HG03064 (cell line): ENCODE results near the gene TCAIM.
"Not testable (repeated sequence)": the region's sequence is repeated elsewhere in the genome, so short reads cannot be mapped to it uniquely, and the experiment has no call there.

Experiments used
- ATAC-seq: cut with Tn5 transposase; IDR thresholded peaks from one replicate; pipeline ENCODE4 v1.9.1; 2021; ENCODE audit warnings: low read depth; ENCODE audit not compliant: unreplicated experiment

Gene TCAIM

DNA sequence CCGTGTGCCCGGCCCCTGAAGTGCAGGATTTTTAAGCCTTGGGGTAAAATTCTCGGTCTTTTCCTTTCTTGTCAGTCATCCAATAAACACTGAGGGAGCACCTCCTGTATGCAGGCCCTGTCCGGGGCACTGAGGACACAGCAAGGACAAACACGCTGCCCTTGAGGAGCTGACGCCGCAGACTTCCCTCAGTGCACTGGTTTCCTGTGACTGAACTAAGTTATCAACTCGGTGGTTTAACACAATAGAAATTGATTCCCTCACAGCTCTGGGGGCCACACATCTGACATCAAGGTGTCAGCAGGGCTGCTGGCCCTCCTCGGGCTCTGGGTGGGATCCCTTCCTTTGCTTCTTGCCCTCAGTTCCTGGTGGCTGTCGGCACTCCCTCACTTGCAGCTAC lies 73.8 kb downstream of the TCAIM start:
- ATAC-seq, result no peak

DNA sequence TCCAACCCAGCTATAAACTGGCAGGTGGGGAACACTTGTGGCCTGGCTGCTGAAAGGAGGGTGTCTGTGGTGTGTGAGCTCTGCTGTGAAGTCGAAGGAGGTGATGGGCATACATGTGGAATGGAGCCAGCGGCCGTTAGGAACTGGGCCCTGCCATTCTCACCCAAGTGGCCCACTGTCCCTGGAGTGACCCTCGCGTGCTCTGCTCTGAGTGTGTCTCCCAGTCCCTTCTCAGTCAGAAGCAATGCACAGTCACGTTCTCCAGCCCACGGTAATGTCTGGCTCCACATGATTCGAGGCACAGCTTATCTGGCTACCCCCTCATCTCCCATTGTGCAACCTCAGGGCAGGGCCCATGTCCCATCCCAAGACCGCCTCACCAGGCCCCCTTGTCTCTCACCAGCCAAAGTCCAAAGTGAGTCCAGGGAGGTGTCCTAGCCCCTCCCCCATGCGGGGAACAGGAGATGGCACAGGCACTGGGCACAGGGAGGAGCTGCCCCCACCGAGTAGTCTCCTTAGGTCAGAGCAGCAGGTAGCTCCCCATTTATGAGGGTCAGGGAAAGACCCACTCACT lies 76.0 kb downstream of the TCAIM start:
- no peak for ATAC-seq

DNA sequence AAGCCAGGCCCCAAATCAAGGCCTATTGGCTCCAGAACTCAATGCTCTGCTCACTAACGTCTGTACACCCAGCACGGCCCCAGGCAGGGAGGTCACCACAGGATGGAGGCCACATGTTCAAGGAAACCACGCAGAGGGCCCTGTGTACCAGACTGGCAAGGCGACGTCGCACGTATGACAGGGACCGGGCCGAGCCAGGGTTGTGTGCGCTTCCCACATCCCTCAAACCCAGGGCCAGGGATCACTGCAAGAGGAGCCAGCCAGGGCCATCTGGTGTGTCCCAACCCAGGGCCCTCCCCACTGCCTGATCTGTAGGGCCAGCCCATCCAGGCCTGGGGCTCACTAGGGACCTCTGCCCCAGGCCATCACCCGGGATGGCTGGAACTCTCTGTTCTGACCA lies 76.9 kb downstream of the TCAIM start:
- ATAC-seq, result no peak

DNA sequence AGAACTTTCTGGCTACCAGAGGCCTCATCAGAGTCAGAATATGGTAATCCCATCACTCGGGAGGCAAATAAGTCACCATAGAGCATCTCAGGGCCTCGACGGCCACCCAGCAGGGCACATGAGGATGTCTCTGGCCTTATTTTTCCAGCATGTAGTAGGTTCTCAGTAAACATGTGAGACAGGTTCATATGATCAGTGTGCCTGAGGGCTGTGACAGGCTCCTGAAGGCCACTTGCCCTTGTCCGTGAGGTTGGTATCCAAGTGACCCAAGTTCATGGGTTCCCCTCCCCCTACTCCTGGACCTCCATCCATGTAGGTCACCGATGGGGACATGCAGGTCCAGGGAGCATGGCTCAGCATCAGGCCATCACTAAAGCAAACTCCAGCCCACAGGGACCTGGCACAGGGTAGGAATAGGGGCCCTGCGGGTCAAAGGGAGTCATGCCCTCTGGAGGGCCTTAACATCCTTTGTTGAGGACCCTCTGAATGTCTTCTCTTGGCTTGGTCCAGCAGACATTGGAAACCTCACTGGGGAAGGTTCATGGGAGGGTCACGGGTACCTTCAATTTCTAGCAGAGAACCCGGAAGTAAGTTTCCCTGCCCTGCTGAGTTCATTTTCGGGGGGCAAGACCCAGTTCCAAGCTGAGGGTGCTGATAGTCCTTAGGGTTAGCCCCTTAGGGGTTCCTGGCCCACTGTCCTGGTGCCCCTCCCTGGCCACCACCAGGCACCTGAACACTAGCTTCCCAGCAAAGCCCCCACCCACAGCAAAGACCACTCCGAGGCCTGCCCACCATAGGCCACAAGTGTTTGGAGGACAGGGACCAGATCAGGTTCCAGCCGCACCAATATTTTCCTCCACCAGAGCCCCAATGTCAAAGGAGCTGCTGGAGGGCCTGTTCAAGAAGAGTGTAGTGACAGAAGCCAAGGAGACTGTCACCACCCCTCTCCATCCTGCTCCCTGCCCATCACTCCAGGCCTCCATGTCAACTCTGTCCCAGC lies 77.8 kb downstream of the TCAIM start:
- no peak for ATAC-seq

DNA sequence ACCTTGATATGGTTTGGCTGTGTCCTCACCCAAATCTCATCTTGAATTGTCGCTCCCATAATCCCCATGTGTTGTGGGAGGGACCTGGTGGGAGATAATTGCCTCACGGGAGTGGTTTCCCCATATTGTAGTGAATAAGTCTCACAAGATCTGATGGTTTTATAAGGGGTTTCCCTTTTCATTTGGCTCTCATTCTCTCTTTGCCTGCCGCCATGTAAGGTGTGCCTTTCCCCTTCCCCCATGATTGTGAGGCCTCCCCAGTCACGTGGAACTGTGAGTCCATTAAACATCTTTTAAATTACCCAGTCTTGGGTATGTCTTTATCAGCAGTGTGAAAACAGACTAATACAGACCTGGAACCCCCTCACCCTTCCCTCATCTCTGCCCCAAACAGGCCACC lies 79.6 kb downstream of the TCAIM start:
- not testable (repeated sequence) for ATAC-seq

DNA sequence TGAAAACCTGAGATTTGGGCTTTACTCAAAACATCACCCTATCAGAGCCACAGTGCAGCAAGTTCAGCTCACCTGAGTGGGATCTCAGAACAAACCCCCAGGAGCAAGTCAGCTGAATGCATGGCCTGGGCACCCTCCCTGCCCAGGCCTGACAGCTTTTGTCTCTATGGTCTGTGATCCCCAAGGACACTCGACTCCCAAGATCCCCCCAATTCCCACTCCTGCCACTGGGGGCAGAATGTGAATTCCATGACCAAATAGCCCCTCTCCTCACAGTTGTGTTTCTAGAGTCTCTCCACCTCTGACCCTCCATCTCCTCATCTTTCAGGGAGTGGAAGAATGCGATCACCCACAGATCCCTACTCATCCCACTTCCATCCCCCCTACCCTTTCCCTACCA lies 80.0 kb downstream of the TCAIM start:
- no peak for ATAC-seq

DNA sequence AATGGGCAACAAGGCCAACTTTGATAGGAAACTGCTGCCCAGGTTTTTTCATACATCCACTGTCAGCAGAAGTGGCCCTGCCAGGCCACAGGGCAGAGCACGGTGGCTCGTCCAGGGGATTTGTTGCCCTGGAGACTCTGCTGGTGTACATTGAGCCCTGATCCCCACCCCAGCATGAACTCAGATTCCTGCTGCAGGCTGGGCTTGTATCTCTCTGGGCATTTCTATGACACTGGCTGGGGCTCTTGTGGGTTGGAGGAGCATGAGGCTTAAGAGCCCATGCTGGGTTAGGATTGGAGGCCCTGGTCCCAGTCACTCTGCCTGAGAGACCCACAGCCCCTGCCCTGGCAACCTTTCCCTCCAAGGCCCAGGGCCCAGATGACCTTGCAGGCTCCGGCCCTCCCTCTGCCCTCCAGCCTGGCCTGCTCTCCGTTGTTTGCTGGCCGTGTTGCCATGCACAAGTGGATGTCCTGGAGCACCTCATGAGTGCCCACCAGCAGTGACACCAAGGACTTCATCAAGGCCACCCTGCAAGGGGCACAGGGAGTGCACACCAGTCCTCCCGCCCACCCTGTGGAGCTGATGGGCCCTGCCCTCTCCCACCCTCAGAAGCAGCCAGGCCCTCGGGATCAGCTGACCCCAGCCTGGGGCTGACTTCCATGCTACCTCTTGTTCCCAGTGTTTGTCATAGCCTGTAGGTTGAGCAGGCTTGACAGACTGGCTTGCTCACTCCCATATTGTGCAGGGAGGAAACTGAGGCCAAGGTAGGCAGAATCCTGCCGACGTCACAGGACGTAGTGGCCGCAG lies 80.8 kb downstream of the TCAIM start:
- no peak for ATAC-seq

DNA sequence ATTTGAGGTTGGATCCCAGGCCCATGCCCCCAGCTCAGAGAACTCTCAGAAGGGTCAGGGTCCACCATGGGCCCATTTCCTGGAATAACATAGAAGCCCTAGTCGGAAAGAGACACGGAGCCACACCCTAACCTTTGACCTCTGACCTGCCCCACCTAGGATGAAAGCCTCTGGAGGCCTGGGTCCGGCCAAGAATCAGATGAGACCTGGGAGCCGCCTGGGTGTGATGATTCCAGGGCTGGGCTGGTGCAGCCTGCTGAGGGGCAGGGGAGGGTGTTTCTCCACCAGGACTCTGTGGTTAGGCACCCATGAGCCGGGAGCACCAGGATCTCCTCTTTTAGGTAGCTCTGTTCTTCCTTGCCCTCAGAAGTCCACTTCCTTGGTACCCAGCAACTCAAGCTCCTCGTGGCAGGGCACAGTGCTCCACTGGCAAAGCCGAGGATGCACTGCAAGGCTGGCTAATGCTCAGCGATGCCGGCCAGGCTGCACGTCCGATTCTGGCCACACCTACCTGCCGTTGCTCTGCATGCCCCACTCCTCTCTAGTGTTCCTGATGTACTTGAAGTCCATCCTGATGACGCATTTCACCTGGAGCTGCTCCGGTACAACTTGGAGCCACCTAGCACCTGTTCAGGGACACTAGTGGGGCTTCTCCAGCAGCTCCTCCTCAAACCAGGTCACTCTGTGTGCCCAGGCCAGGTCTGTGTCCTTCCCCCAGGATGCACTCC lies 81.5 kb downstream of the TCAIM start:
- no peak for ATAC-seq

DNA sequence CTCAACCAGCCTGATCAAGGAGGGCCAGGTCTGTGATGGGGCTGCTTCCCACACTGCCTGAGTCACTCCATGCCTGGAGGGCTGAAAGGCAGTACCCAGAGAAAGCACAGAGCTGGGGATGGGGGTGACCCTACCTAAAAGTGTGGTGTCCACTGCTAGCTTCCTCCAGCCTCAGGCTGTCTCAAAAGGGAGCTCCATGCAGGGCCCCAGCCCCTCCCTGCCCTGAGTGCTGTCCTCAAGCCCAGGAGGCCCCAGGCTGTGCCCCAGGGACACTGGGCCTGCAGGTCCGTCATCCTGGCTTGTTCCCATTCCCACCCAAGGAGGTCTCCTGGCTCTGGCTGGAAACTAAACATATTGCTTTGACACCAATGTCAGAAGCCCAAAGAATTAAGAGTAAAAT lies 82.1 kb downstream of the TCAIM start:
- no peak for ATAC-seq

DNA sequence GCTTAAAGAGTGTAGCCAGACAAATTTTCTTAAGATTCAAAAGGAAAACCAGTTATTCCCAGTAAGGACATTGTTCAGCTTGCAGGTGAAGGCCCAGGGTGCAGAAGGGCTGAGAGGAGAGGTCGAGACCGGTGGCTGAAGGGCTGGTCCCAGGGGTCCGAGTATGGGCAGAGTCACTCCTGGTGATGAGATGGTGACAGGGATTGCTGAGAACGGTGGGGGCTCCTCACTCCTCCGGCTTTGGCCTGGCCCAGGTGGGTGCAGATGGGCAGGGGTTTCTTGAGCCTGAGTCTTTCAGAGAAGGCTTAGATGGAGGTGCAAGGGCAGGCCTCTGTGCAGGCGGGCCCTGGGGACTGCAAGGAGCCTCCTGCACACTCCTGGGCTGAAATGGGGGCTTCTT lies 82.7 kb downstream of the TCAIM start:
- no peak for ATAC-seq

DNA sequence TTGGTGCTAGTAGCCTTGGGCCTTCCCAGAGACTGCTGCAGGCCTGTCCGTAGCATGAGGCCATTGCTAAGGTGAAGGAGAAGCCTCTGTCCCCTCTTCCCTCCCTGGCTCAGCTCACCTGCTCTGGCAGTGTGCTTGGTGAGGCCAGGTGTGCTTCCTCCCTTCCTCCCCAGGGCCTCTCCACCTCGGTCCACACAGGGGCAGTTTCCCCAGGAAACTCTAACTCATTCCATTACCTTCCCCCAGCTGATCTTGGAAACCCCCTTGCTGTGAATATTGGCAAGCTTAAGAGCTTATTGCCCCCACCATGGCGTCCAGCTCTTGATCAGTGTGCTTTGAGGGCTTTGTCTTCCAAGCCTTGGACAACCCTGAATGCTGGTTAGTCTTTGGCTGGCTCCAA lies 86.2 kb downstream of the TCAIM start:
- ATAC-seq, result no peak

DNA sequence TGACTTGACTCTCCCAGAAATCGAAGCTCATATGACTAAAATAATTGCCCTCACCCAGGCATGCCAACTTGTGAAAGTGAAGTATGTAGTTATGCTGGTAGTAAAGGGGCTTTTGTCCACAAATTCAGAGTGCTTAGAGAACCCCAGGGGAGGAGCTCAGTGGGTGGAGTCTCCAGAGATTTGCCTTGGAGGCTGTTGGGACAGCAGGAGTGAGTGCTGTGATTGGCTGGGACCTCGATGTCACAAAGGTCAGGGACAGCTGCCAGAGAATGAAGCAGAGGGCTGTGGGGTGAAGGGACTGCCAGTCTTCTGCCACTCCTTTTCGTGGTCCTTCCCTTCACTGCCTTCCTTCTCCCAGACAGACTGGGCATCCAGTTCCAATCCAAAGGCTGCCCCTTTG lies 89.1 kb downstream of the TCAIM start:
- no peak for ATAC-seq

DNA sequence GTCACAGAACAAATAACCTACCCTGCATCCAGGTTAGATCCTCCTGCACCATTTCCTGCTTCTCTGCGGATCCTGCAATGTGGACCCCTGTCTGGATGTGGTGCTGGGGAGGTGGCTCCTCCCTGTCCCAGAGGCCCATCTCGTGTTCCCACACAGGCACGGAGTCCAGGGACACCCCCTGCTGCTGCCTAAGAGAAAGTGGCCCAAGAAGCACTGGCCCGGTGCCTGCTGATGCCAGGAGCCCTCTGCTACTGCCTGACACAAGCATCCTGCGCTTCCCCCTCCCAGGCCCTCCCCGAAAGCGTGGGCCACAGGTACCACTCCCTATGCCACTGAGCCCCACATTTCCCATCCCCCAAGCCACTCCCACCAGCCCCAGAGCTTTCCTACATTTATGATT lies 90.3 kb downstream of the TCAIM start:
- no peak for ATAC-seq

DNA sequence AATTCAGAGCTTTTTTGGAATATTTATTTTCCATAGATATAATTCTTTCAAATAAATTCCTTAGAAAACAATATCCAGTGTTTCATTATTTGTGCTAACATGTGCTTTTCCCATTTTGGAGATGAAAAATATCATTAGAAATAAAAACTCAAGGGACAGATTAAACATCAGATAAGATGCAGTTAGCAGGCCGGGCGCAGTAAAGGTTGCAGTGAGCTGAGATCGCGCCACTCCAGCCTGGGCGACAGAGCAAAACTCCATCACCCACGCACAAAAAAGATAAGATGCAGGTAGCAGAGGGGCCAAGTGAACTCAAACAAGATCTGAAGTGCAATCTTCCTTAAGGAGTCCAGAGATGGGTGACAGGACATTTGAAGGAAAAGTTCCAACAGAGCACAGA lies 90.9 kb downstream of the TCAIM start:
- ATAC-seq, result no peak

DNA sequence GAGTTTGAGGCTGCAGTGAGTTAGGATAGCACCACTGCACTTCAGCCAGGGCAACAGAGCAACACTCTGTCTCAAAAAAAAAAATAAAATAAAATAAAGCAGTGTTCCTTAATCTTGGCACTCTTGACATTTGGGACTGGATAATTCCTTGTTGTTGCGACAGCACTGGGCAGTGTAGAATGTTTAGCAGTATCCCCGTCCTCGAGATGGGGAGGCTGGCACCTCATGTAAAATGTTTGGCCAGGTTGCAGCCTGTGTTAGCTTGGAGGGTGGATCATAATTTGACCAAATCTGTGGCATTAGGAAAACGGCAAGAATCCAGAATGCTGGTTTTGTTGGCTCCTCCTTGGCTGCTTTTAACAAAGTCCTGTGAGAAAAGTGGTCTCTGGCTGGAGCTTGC lies 91.9 kb downstream of the TCAIM start:
- no peak for ATAC-seq

DNA sequence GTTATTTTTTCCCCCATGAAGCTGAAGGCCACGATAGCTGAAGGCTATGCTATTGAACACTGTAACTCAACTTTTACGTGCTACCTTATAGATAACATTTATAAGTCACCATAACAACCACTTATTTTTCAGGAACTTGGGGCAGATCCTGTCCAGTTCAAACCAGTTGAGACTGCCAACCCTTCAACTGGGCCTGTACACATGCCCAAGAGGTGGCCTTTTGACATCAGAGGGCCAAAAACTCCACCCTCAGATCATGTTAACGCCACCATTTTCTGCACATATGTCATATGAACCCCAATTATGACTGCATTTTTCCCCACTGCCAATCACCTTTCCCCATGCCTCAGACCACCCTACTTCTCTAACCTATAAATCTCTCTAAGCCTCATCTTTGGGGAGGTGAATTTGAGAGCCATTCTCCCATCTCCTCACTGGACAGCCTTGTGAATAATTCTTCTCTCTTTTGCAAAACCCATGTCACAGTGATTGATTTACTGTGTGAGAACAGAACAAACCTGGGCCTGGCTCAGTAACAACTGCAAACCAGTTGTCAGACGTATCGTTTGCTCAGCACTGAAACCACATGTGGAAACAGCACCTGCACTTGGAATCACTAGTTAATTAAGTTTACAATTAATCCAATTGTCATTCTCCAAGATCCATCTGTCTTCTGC lies 96.4 kb downstream of the TCAIM start:
- no peak for ATAC-seq

DNA sequence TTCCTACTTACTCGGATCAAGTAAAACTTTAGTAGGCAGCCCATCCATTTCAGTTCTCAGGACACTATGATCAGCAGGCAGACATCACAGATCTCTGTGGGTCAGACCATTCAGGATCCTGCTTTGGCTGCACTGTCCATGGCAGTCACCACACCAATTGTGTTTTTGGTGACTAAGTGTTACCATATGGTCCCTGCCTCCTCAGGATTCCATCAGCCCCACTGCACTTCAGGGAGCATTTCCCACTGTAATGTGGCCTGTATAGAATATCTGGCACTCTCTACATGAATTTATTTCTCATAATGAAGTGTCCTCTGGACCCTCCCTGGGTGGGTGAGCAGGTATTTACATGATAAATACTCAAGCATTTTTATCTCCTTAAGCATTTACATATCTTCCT lies 97.6 kb downstream of the TCAIM start:
- no peak for ATAC-seq

DNA sequence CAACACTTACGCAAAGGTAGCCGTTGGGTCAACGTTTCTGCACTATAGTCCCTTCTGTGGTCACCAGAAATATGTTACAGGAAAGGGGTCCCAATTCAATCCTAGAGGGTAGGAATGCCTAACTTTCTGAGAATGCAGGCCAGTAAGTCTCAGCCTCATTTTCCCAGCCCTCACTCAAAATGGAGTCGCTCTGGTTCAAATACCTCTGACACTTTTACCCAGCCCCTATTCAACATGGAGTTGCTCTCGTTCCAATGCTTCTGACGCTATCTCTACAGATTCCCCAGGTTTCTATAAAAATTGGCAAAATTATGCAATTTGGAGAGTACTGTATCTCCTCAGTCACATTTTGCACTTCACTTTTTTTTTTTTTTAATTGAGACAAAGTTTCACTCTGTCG lies 99.2 kb downstream of the TCAIM start:
- ATAC-seq, result no peak

DNA sequence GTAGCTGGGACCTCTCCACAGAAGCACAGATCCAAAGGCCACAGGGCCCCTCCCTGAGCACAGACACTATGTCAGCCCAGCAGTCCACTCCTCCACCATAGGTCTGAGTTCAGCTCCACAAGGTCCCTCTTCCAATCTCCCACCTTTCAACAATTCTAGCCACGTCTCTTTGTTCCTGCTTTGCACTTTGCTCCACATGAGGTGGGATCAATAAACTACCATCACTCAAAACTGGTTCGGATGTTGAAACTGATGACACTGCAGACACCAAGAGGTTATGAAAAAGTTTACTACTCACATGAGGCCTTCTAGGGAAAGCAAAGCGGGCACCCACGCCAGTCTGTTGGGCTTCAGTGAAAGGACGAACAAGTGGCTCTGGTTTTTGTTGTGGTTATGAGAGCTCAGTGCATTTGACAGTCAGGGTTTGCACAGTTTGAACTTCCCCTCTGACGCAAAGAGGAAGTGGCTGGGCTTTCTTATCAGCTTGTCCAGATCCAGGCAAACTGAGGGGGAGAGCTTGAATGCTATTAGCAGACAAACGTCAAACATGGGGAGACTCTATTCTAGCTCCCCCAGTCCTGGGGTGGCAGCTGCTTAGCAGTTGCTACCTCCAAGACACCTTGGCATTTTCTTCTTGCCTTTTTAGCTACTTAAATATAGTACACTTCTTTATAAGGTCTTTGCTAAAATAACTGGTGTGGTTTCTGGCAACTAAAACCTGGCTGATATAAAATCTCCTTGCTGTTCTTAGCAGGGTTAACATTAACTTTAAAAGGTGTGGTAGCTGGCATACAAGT lies 101.1 kb downstream of the TCAIM start:
- peak; percentile 98 for ATAC-seq
